ENCODE results near the gene AGTRAP. TPM values are rescaled to one million over a fixed set of nuclear protein-coding genes. Genes with fewer than 3 reads are reported as not detected.

Gene AGTRAP
- total RNA-seq, 1 experiment from 2014 or later = 23.6 TPM

- Histone ChIP-seq H3K36me3 (ENCODE audit: insufficient read depth, low read length, poor library complexity, severe bottlenecking) (no peaks in the 10 kb centered on the region), H3K4me1 (ENCODE audit: insufficient read depth, low read length, poor library complexity, severe bottlenecking) (peaks cover 14% of the 10 kb centered on the region), H3K27ac (ENCODE audit: low read depth, low read length, poor library complexity, severe bottlenecking) (no peak overlapping the region), H3K27me3 (replicated peaks; ENCODE audit: insufficient read depth, low read depth, low read length, poor library complexity) (no peaks in the 10 kb centered on the region), H3K4me3 (ENCODE audit: low read depth, low read length, poor library complexity, severe bottlenecking) (no peak overlapping the region), H3K9me3 (ENCODE audit: low read depth, low read length, poor library complexity, severe bottlenecking) (no peaks in the 10 kb centered on the region)
- no peak for TF ChIP-seq CTCF (conservative IDR thresholded peaks at IDR 0.05; ENCODE audit: low read depth, low read length)
- intact Hi-C loops (cut with micrococcal nuclease; ENCODE audit: unreplicated experiment) = no loop called here
- CTCF ChIA-PET = no interaction called here
- no TSS peak for BruUV-seq (replicated peaks)
- no peak for DNase-seq (ENCODE audit: low spot score)
- POLR2A ChIA-PET (ENCODE audit: low non-redundant PET) = no interaction called here
Measured at GRCh38 chr1:11725616-11726015, 10.3 kb upstream of the AGTRAP start.

GRCh38 chr1:11727119-11727518, 8.8 kb upstream of the AGTRAP start:
- no peaks in the 10 kb centered on the region for H3K27me3 ChIP-seq (replicated peaks; ENCODE audit: insufficient read depth, low read depth, low read length, poor library complexity)
- intact Hi-C loops (cut with micrococcal nuclease; ENCODE audit: unreplicated experiment) = no loop called here
- H3K36me3 ChIP-seq (ENCODE audit: insufficient read depth, low read length, poor library complexity, severe bottlenecking) = no peaks in the 10 kb centered on the region
- H3K4me3 ChIP-seq (ENCODE audit: low read depth, low read length, poor library complexity, severe bottlenecking) = no peak overlapping the region
- TF ChIP-seq CTCF (conservative IDR thresholded peaks at IDR 0.05; ENCODE audit: low read depth, low read length) (no peak), EZH2 (IDR thresholded peaks at IDR 0.05; ENCODE audit: borderline replicate concordance, low read depth, low read length, poor library complexity, severe bottlenecking) (no peak)
- POLR2A ChIA-PET (ENCODE audit: low non-redundant PET) = no interaction called here
- CTCF ChIA-PET = interaction anchor here (0.6 kb wide), 1 partner anchor 16 kb away, joined by 7 read pairs; no protein-coding TSS in a partner anchor
- H3K27ac ChIP-seq (ENCODE audit: low read depth, low read length, poor library complexity, severe bottlenecking) = no peak overlapping the region
- H3K9me3 ChIP-seq (ENCODE audit: low read depth, low read length, poor library complexity, severe bottlenecking) = no peaks in the 10 kb centered on the region
- H3K4me1 ChIP-seq (ENCODE audit: insufficient read depth, low read length, poor library complexity, severe bottlenecking) = peaks cover 29% of the 10 kb centered on the region
- BruUV-seq (replicated peaks) = no TSS peak
- DNase-seq (ENCODE audit: low spot score) = no peak

- DNase-seq (ENCODE audit: low spot score) = no peak
- intact Hi-C loops (cut with micrococcal nuclease; ENCODE audit: unreplicated experiment) = no loop called here
- Histone ChIP-seq H3K4me1 (ENCODE audit: insufficient read depth, low read length, poor library complexity, severe bottlenecking) (peaks cover 29% of the 10 kb centered on the region), H3K9me3 (ENCODE audit: low read depth, low read length, poor library complexity, severe bottlenecking) (no peaks in the 10 kb centered on the region), H3K27me3 (replicated peaks; ENCODE audit: insufficient read depth, low read depth, low read length, poor library complexity) (no peaks in the 10 kb centered on the region), H3K27ac (ENCODE audit: low read depth, low read length, poor library complexity, severe bottlenecking) (no peak overlapping the region), H3K4me3 (ENCODE audit: low read depth, low read length, poor library complexity, severe bottlenecking) (no peak overlapping the region), H3K36me3 (ENCODE audit: insufficient read depth, low read length, poor library complexity, severe bottlenecking) (no peaks in the 10 kb centered on the region)
- CTCF ChIA-PET = interaction anchor here (0.6 kb wide), 1 partner anchor 87 kb away, joined by 4 read pairs; no protein-coding TSS in a partner anchor
- POLR2A ChIA-PET (ENCODE audit: low non-redundant PET) = no interaction called here
- TF ChIP-seq EZH2 (IDR thresholded peaks at IDR 0.05; ENCODE audit: borderline replicate concordance, low read depth, low read length, poor library complexity, severe bottlenecking) = no peak
- no peak for TF ChIP-seq CTCF (conservative IDR thresholded peaks at IDR 0.05; ENCODE audit: low read depth, low read length)
- no TSS peak for BruUV-seq (replicated peaks)
Measured at GRCh38 chr1:11728126-11728806, 7.7 kb upstream of the AGTRAP start.
